OCI-LY1 (cell line): Measurements from ENCODE around the gene NBEAL1.
A peak's percentile ranks its signal among the peaks of the same experiment; 100 is the strongest.

ENCODE experiments used
- H2AFZ ChIP-seq: fragments of 200-600 bp; sonication (generic), shearing (Covaris generic); 2 replicates; pipeline ENCODE4 v1.6.0; 2014; ENCODE audit warnings: antibody characterized with exemption, mild to moderate bottlenecking, low read length
- H3F3A ChIP-seq: fragments of 200-600 bp; sonication (generic), shearing (Covaris generic); 2 replicates; pipeline ENCODE4 v1.6.0; 2014; ENCODE audit warnings: mild to moderate bottlenecking, antibody characterized with exemption, low read length, moderate library complexity; ENCODE audit not compliant: insufficient read depth
- H3K27ac ChIP-seq: fragments of 200-600 bp; sonication (generic); 2 replicates; pipeline ENCODE4 v1.5.1; 2014; ENCODE audit warnings: low read length, mixed run types, mild to moderate bottlenecking, low read depth; ENCODE audit not compliant: poor library complexity, severe bottlenecking
- H3K27me3 ChIP-seq: fragments of 200-600 bp; sonication (generic); 2 replicates; pipeline ENCODE4 v1.6.0; 2014; ENCODE audit warnings: antibody characterized with exemption, mild to moderate bottlenecking, low read length, moderate library complexity; ENCODE audit not compliant: insufficient read depth
- H3K36me3 ChIP-seq: fragments of 200-600 bp; sonication (generic); 2 replicates; pipeline ENCODE4 v1.6.1; 2014; ENCODE audit warnings: mild to moderate bottlenecking, antibody characterized with exemption, low read length, moderate library complexity, mixed read lengths; ENCODE audit not compliant: insufficient read depth
- H3K4me1 ChIP-seq: fragments of 200-600 bp; sonication (generic); 2 replicates; pipeline ENCODE4 v1.5.1; 2014; ENCODE audit warnings: mild to moderate bottlenecking, low read length, moderate library complexity; ENCODE audit not compliant: insufficient read depth, severe bottlenecking
- H3K4me2 ChIP-seq: fragments of 200-600 bp; sonication (generic), shearing (Covaris generic); 2 replicates; pipeline ENCODE4 v1.6.1; 2014; ENCODE audit warnings: low read length
- H3K4me3 ChIP-seq: fragments of 200-600 bp; sonication (generic); 2 replicates; pipeline ENCODE4 v1.5.1; 2014; ENCODE audit warnings: low read length, low read depth, mild to moderate bottlenecking, mixed read lengths; ENCODE audit not compliant: poor library complexity, severe bottlenecking
- H3K79me2 ChIP-seq: fragments of 200-600 bp; shearing (Covaris generic); 2 replicates; pipeline ENCODE4 v1.6.1; 2016; ENCODE audit warnings: mixed run types, low read length, mixed read lengths; ENCODE audit not compliant: insufficient read depth
- H3K9ac ChIP-seq: fragments of 200-600 bp; sonication (generic), shearing (Covaris generic); 2 replicates; pipeline ENCODE4 v1.6.1; 2014; ENCODE audit warnings: mild to moderate bottlenecking, low read length, mixed read lengths
- H3K9me2 ChIP-seq: fragments of 200-600 bp; sonication (generic), shearing (Covaris generic); 2 replicates; pipeline ENCODE4 v1.6.1; 2014; ENCODE audit warnings: low read depth, mild to moderate bottlenecking, low read length, mixed read lengths
- H3K9me3 ChIP-seq: fragments of 200-600 bp; shearing (Covaris generic); 2 replicates; pipeline ENCODE4 v1.6.1; 2014; ENCODE audit warnings: low read length, mixed read lengths
- H4K20me1 ChIP-seq: fragments of 200-600 bp; sonication (generic), shearing (Covaris generic); 2 replicates; pipeline ENCODE4 v1.6.0; 2016; ENCODE audit warnings: mild to moderate bottlenecking, low read length; ENCODE audit not compliant: insufficient read depth
- EZH2 ChIP-seq: fragments of 200-600 bp; sonication (generic), shearing (Covaris generic); IDR thresholded peaks from 2 replicates; pipeline ENCODE4 v1.8.0; 2017; ENCODE audit warnings: borderline replicate concordance, mixed run types, mild to moderate bottlenecking, antibody characterized with exemption, low read length, moderate library complexity, mixed read lengths
- TF ChIP-seq, protein P1 (sequence below): fragments of 200-600 bp; sonication (generic), shearing (Covaris generic); IDR thresholded peaks from 2 replicates; pipeline ENCODE4 v1.5.1; 2017; ENCODE audit warnings: mild to moderate bottlenecking, antibody characterized with exemption, low read length, moderate library complexity, mixed read lengths

Gene NBEAL1

DNA sequence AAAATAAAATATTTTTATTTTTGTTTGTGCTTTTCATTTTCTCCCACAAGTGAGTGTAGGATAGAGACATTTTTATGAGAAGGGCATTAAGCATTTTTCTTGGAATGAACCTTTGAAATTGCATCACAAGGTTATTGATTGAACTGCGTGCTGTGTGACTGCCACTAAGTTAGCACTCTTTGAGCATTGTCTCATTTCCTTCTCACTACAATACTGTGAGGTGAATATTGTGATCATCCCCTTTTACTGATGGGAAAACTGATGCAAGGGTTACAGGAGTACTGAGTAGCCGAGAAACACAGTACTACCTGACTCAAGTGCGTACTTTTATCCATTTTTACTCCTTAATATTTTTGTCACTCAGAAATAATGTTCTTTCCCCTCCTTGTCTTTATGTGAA is 2.0 kb downstream of the NBEAL1 start:
- TF ChIP-seq EZH2: no peak
- H3K4me1 ChIP-seq: peaks cover 45% of the 10 kb centered on the region
- H3K9ac ChIP-seq: no peak overlapping the region
- H3K9me2 ChIP-seq: no peaks in the 10 kb centered on the region
- H3F3A ChIP-seq: no peaks in the 10 kb centered on the region
- H3K27me3 ChIP-seq: no peaks in the 10 kb centered on the region
- no peak overlapping the region for H3K27ac ChIP-seq
- H3K4me2 ChIP-seq: peak overlapping the region; percentile 45
- no peaks in the 10 kb centered on the region for H3K36me3 ChIP-seq
- H2AFZ ChIP-seq: no peak overlapping the region
- no peaks in the 10 kb centered on the region for H3K79me2 ChIP-seq
- H4K20me1 ChIP-seq: no peaks in the 10 kb centered on the region
- H3K9me3 ChIP-seq: no peaks in the 10 kb centered on the region
- H3K4me3 ChIP-seq: no peak overlapping the region

DNA sequence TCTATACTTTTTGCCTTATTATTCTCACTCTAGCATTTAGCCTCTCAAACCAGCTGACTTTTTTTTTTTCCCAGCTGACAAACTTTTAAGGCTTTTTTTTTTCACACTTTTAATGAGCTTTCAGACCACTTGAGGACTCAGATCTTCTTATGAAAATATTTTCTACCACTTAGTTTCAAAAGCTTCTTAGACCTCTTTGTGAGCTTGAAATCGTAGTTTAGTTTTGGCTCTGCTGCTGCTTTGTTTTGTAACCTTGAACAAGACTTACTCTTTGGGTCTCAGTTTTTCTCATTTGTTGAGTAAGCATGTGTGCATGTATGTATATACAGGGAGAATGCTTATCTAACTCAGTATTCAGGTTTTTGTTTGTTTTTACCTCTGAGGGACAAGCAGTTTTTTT is 3.5 kb downstream of the NBEAL1 start:
- H3K4me3 ChIP-seq: peak overlapping the region; percentile 10
- H3K4me2 ChIP-seq: peak overlapping the region; percentile 48
- no peaks in the 10 kb centered on the region for H3K36me3 ChIP-seq
- TF ChIP-seq EZH2: no peak
- TF ChIP-seq, protein P1, sequence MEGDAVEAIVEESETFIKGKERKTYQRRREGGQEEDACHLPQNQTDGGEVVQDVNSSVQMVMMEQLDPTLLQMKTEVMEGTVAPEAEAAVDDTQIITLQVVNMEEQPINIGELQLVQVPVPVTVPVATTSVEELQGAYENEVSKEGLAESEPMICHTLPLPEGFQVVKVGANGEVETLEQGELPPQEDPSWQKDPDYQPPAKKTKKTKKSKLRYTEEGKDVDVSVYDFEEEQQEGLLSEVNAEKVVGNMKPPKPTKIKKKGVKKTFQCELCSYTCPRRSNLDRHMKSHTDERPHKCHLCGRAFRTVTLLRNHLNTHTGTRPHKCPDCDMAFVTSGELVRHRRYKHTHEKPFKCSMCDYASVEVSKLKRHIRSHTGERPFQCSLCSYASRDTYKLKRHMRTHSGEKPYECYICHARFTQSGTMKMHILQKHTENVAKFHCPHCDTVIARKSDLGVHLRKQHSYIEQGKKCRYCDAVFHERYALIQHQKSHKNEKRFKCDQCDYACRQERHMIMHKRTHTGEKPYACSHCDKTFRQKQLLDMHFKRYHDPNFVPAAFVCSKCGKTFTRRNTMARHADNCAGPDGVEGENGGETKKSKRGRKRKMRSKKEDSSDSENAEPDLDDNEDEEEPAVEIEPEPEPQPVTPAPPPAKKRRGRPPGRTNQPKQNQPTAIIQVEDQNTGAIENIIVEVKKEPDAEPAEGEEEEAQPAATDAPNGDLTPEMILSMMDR: no peak
- no peaks in the 10 kb centered on the region for H4K20me1 ChIP-seq
- no peaks in the 10 kb centered on the region for H3K9me2 ChIP-seq
- no peaks in the 10 kb centered on the region for H3F3A ChIP-seq
- H3K4me1 ChIP-seq: peaks cover 45% of the 10 kb centered on the region
- no peaks in the 10 kb centered on the region for H3K9me3 ChIP-seq
- no peak overlapping the region for H2AFZ ChIP-seq
- peak overlapping the region; percentile 1; the same call in 1 of the 2 replicates for H3K9ac ChIP-seq
- no peaks in the 10 kb centered on the region for H3K79me2 ChIP-seq
- H3K27me3 ChIP-seq: no peaks in the 10 kb centered on the region
- peak overlapping the region; percentile 3 for H3K27ac ChIP-seq

GRCh38 chr2:203019142-203019541 is 4.5 kb downstream of the NBEAL1 start:
- Histone ChIP-seq H3K9ac (no peak overlapping the region), H3F3A (no peaks in the 10 kb centered on the region), H3K9me3 (no peaks in the 10 kb centered on the region), H3K4me3 (no peak overlapping the region), H3K9me2 (no peaks in the 10 kb centered on the region), H3K4me2 (peak overlapping the region; percentile 48; the same call in 1 of the 2 replicates), H3K27me3 (no peaks in the 10 kb centered on the region), H3K36me3 (no peaks in the 10 kb centered on the region), H3K27ac (no peak overlapping the region), H4K20me1 (no peaks in the 10 kb centered on the region), H2AFZ (no peak overlapping the region), H3K4me1 (peaks cover 38% of the 10 kb centered on the region), H3K79me2 (no peaks in the 10 kb centered on the region)
- no peak for TF ChIP-seq EZH2
- TF ChIP-seq, protein P1: no peak

DNA sequence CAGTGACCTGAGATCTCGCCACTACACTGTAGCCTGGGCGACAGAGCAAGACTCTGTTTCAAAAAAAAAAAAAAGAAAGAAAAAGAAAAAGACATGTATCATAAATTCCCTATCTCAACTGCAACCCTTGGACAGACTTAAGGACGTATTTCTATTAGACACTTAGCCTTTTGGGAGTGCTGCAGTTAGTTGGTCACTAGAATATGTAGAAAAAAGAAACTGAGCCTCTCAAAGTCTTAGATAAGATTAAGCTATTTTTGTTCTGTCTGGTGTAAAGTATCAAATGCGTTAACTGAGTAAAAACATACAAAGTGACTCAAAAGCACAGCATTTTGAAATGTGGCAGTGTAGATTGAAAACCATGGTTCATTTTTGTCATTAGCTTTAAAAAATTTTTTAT is 7.3 kb downstream of the NBEAL1 start:
- Histone ChIP-seq H3K9ac (no peak overlapping the region), H3F3A (no peaks in the 10 kb centered on the region), H3K4me1 (peaks cover 20% of the 10 kb centered on the region), H3K27ac (no peak overlapping the region), H2AFZ (no peak overlapping the region), H3K9me2 (no peaks in the 10 kb centered on the region), H3K27me3 (no peaks in the 10 kb centered on the region), H4K20me1 (no peaks in the 10 kb centered on the region), H3K79me2 (no peaks in the 10 kb centered on the region), H3K4me3 (no peak overlapping the region), H3K36me3 (no peaks in the 10 kb centered on the region), H3K9me3 (no peaks in the 10 kb centered on the region), H3K4me2 (no peak overlapping the region)
- no peak for TF ChIP-seq EZH2
- TF ChIP-seq, protein P1: no peak
